HG03066 (cell line): Measurements from ENCODE around the gene PPP2R5C.

Experiments used
- ATAC-seq: cut with Tn5 transposase; IDR thresholded peaks from one replicate; pipeline ENCODE4 v1.9.1; 2021; ENCODE audit warnings: low read depth; ENCODE audit not compliant: unreplicated experiment

Gene PPP2R5C

GRCh38 chr14:101834800-101835547 is 73.5 kb downstream of the PPP2R5C start:
- ATAC-seq, result no peak

DNA sequence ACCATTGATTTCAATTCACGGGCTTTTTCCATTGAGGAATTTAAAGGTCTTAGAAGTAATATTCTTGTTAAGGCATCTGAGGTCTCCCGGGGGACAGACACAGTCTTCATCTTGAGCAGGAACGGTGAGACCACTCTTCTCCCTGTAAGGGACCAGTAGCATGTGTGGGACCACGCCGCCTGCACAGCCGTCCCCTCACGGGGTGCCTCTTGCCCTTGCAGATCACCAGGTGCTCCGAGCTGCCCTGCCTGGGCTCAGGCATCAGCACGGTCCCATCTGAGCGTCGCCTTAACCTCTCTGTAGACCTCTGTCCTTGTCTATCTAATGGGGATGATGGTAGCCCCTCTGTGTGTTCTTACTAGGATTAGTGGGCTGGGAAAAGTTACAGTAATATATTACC is 74.1 kb downstream of the PPP2R5C start:
- no peak for ATAC-seq

GRCh38 chr14:101836135-101836534 is 74.6 kb downstream of the PPP2R5C start:
- ATAC-seq, result no peak

DNA sequence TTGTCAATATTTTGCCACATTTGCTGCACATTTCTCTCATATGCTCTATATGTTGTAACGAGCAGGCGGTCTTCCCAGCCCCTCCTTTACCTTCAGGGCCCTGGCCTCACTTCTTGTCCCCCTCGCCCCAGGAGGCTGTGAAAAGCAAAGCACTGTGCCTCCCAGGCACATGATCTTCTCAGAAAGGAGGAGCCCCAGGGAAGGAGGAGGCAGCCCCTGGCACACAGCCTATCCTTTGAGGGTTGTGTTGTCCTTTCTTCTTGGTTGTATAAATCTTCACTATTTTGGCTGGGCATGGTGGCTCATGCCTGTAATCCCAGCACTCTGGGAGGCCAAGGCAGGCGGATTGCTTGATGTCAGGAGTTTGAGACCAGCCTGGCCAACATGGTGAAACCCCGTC is 77.0 kb downstream of the PPP2R5C start:
- no peak for ATAC-seq

GRCh38 chr14:101839236-101839635 is 77.7 kb downstream of the PPP2R5C start:
- ATAC-seq, result no peak

DNA sequence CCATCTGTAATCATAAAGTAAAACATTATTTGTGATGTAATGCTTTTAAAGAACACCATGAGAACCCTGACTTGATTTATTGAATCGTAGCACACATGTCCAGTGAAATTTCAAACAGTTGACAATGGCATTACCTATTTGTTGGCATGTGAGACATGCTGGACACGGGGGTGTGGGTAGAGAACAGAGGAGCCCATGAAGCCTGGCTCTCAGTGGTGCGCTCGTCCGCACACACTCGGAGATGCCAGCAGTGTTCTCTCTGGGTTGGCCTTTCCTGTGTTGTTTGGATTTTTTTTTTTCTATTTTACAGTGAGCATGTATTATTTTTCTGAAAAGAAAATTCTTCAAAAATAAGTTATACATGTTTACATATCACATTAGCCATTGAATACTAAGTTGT is 78.2 kb downstream of the PPP2R5C start:
- ATAC-seq, result no peak

- no peak for ATAC-seq
Observed at GRCh38 chr14:101840649-101841369, 79.3 kb downstream of the PPP2R5C start.

DNA sequence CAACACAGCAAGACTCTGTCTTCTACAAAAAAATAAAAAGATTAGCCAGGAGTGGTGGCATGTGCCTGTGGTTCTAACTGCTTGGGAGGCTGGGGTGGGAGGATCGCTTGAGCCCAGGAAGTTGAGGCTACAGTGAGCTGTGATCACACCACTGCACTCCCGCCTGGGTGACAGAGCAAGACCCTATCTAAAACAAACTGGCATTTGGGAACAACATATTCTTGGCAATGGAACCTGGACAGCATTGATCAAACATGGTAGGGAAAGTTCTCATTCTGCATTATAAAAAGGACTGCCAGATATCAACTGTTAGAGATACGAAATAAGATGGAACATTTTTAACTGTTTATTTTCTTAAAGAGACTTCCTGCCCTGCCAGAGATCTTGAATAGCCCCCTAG is 81.5 kb downstream of the PPP2R5C start:
- ATAC-seq, result no peak

GRCh38 chr14:101843665-101844064 is 82.2 kb downstream of the PPP2R5C start:
- ATAC-seq, result peak; percentile 57

- ATAC-seq, result peak; percentile 40
Observed at GRCh38 chr14:101844219-101844618, 82.7 kb downstream of the PPP2R5C start.

DNA sequence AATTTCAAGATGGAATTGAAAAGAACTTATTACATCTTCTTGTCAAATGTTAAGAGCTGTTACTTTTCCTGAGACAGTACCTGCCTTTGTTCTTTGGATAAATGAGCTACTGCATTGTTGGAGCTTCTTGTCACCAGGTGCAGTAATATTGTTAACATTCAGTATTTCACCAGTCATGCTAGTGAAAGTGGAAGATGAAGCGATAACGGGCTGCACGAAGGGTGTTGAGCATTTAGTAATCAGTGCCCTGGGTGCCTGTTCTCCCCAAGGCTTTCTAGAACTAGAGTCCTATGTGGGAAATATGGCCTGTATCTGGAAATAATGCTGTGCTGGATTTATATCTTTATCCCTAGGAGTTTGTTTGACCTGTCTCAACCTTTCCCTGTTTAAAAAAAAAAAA is 83.2 kb downstream of the PPP2R5C start:
- ATAC-seq, result no peak

- no peak for ATAC-seq
Observed at GRCh38 chr14:101845496-101845895, 84.0 kb downstream of the PPP2R5C start.

DNA sequence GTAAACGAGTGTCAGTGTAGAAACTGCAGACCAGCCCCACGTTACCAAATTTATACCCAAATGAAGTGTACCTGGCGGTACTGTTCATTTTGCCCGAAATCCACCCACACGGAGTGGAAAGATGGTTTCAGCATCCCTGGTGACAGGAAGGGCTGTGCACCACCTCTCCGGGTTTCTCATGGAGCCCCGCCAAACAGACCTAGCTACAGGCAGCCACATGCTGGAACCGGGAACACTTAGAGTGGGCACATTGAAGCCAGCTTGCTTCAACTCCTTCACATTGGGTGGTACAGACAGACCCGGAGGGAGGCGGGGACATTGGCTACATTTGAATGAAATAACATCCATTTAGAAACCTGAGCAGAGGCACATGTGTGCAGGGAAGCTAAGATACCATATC is 84.4 kb downstream of the PPP2R5C start:
- no peak for ATAC-seq

DNA sequence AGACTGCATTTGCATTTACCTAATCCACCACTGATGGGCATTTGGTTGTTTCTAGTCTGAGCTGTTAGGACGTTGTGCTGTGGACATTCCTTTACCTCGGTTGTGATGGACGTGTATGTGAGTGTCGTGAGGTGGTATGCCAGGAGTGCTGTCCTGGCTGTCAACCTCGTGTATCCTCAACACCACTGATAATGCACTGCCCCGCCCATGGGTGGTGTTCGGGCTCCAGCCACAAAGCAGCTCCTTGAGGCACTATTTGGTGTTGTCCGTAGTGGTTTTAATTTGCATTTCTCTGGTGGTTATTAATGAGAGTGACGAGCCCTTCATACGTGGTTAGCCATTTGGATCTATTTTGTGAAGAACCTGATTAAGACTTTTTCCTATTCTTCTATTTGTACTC is 87.6 kb downstream of the PPP2R5C start:
- peak; percentile 64 for ATAC-seq

DNA sequence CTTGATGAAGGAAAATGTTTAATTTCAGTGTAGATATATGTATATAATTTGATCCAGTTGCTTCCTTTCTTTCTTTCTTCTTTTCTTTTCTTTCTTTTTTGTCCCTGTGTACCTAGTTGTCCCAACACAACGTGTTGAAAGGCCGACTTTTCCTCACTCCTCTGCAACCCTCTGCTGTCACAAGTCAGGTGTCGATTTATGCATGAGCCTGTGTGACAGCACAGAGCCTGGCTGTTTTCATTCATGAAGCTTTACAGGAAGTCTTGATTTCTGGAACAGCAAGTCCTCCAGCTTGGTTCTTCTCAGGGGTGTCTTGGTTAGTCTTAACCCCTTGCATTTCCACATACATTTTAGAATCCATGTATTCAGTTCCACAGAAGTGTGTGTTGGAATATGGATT is 88.1 kb downstream of the PPP2R5C start:
- no peak for ATAC-seq

DNA sequence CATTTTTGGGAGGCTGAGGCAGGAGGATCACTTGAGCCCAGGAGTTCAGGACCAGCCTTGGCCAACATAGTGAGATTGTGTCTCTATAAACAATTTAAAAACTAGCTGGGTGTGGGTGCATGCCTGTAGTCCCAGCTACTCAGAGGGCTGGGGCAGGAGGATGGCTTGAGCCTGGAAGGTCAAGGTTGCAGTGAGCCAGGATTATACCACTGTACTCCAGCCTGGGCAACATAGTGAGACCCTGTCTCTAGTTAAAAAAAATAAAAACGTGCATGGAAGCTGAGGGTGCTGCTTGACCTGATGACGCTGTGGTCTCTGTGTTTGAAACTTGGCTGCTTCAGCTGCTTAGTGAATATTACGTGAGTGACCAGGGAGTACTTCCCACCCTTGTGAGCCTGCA is 89.7 kb downstream of the PPP2R5C start:
- ATAC-seq, result no peak

- ATAC-seq, result peak; percentile 39
Observed at GRCh38 chr14:101851736-101852405, 90.4 kb downstream of the PPP2R5C start.

DNA sequence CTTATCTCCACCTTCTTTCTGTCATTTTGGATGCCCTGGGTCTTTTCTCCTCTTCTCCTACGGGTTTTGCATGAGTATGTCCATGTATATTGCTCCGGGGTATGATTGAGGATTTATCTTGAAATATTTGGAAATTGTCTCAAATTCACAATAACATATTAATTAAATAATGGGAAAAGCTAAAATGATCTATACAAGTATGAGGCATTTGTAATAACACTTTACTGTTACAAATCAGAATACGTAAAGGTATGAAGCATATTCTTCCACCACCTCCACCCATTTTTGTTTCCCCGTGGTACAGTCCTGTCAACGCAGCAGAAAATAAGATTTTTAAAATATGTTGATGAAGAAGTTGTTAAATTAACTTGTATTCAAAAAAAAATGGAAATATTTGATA is 91.3 kb downstream of the PPP2R5C start:
- no peak for ATAC-seq

DNA sequence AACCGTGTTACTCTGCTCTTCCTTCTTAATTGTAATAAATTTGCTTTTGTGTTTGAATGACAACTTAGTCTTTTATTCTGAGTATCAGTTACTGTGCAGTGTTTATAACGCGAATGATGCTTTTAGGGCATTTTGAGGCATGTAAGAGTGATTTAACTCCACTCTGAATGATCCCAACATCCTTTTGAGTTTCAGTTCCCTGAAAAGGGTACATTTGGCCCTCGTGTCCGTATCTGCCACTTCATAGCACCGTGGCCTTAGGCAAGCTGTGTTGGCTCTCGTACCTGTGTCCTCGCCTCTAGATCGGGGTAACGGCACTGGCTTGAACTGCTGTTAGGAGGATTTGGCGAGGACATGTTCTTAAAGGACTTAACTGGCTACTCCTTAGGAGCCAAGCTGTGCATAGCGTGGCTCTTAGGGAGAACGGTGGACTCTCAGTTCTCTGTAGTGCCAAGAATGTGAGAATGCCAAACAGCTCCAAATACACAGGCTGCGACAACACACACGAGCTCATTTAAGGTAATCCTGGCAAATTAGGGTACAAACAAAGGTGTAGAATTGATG is 92.0 kb downstream of the PPP2R5C start:
- ATAC-seq, result no peak

DNA sequence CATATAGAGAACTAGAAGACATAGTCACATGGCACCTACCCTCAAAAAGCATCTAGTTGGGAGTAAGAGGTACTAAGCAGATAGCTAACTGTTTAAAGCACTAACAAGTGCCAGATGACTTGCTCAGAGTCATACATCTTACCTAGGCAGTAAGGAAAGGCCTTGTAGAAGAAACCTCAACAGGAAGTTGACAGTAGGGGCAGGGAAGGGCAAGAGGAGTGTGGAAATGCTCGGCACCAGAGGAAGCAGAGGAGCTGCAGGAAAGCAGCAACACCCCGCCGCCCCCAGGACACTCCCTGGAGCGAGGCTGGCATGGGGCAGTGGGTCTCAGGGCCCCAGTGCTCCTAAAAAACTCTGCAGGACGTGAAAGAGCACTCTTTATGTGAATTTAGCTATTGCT is 92.9 kb downstream of the PPP2R5C start:
- no peak for ATAC-seq

GRCh38 chr14:101855958-101856357 is 94.4 kb downstream of the PPP2R5C start:
- no peak for ATAC-seq
